GM12878 (cell line): ENCODE data around the gene PTGER4. TPM values are rescaled to one million over a fixed set of nuclear protein-coding genes. Genes with fewer than 3 reads are reported as not detected.

ENCODE experiments used
- ATAC-seq: fragments of 200-7000 bp; cut with Tn5 transposase; 3 replicates; pipeline ENCODE4 v1.9.1; 2020; ENCODE audit warnings: mild to moderate bottlenecking, moderate library complexity
- BruUV-seq: library from RNA; stranded (reverse); fragments of 400-500 nt; replicated peaks from 2 replicates; lab custom pipeline; 2021; lab: Mats Ljungman, UMichigan
- CTCF ChIA-PET: fragments of 300-600 bp; sonication (Branson Sonifier 250); formaldehyde crosslinking; extraction: SDS; loops from one replicate; lab custom pipeline; 2021; ENCODE audit warnings: inconsistent platforms; lab: Yijun Ruan, JAX
- POLR2A ChIA-PET: fragments of 350-600 bp; formaldehyde crosslinking; extraction: SDS; loops from one replicate; lab custom pipeline; 2021; ENCODE audit warnings: inconsistent platforms; lab: Charles Lee
- RAD21 ChIA-PET: fragments of 300-600 bp; sonication (Branson Sonifier 250); formaldehyde crosslinking; loops from one replicate; lab custom pipeline; 2023; ENCODE audit warnings: antibody characterized with exemption; ENCODE audit not compliant: unreplicated experiment; lab: Charles Lee
- SMC1A ChIA-PET: fragments of 300-600 bp; sonication (Branson Sonifier 250); formaldehyde crosslinking; loops from one replicate; lab custom pipeline; 2023; ENCODE audit not compliant: unreplicated experiment, uncharacterized antibody; lab: Charles Lee
- DNase-seq: peaks from one replicate; pipeline ENCODE4 v3.0.0-alpha.2; 2011; ENCODE audit warnings: low read depth, low spot score
- FAIRE-seq: peaks from 3 replicates; lab custom pipeline; 2011; peaks lifted over from hg19 to GRCh38; lab: Jason Lieb, UNC
- H2AFZ ChIP-seq: 2 replicates; pipeline ENCODE4 v1.6.0; 2011; ENCODE audit warnings: low read depth, low read length, control low read depth; ENCODE audit not compliant: control insufficient read depth
- H3K27ac ChIP-seq: 2 replicates; pipeline ENCODE4 v1.5.1; 2011; ENCODE audit warnings: control low read depth; ENCODE audit not compliant: control insufficient read depth, insufficient read depth
- H3K27me3 ChIP-seq, 2 experiments: replicated peaks in 1 of 2; 2 replicates each; pipeline versions ENCODE4 v1.6.0 to v1.6.1; 2011; ENCODE audit warnings: low read length in 1 of 2; ENCODE audit not compliant: control insufficient read depth in 2 of 2, insufficient read depth in 2 of 2
- H3K36me3 ChIP-seq, 2 experiments: 2 replicates each; pipeline ENCODE4 v1.5.1; 2011; ENCODE audit warnings: low read length in 1 of 2; ENCODE audit not compliant: control insufficient read depth in 2 of 2, insufficient read depth in 2 of 2
- H3K4me1 ChIP-seq: 2 replicates; pipeline ENCODE4 v1.6.1; 2011; ENCODE audit warnings: mild to moderate bottlenecking, low read length, moderate library complexity, mixed read lengths; ENCODE audit not compliant: control insufficient read depth, insufficient read depth
- H3K4me2 ChIP-seq: 2 replicates; pipeline ENCODE4 v1.6.0; 2011; ENCODE audit warnings: control low read depth; ENCODE audit not compliant: control insufficient read depth, insufficient read depth
- H3K4me3 ChIP-seq: fragments of 200-600 bp; sonication (generic); 2 replicates; pipeline ENCODE4 v1.5.1; 2016
- H3K79me2 ChIP-seq: 2 replicates; pipeline ENCODE4 v1.6.0; 2011; ENCODE audit warnings: low read length; ENCODE audit not compliant: control insufficient read depth, insufficient read depth
- H3K9ac ChIP-seq: 2 replicates; pipeline ENCODE4 v1.8.0; 2011; ENCODE audit warnings: low read length, control low read depth, mixed read lengths; ENCODE audit not compliant: control insufficient read depth, insufficient read depth
- H3K9me3 ChIP-seq: replicated peaks from 3 replicates; pipeline ENCODE4 v1.5.1; 2011; ENCODE audit warnings: mild to moderate bottlenecking, low read length; ENCODE audit not compliant: control insufficient read depth, insufficient read depth
- H4K20me1 ChIP-seq: 2 replicates; pipeline ENCODE4 v1.6.0; 2011; ENCODE audit not compliant: control insufficient read depth, insufficient read depth
- CBFB ChIP-seq: IDR thresholded peaks from 2 replicates; pipeline ENCODE4 v1.6.1; 2016; ENCODE audit warnings: antibody characterized with exemption, low read depth
- CBX5 ChIP-seq: sonication (generic); IDR thresholded peaks from 2 replicates; pipeline ENCODE4 v1.6.1; 2016; ENCODE audit warnings: low read depth, moderate library complexity, mild to moderate bottlenecking, inconsistent platforms
- FOS ChIP-seq: IDR thresholded peaks from 3 replicates; pipeline ENCODE4 v1.6.1; 2011; ENCODE audit warnings: borderline replicate concordance; ENCODE audit not compliant: insufficient read length; ENCODE audit errors: extremely low read depth
- HDGF ChIP-seq: fragments of 450-650 bp; IDR thresholded peaks from 2 replicates; pipeline ENCODE4 v1.6.1; 2016; ENCODE audit warnings: antibody characterized with exemption
- IKZF1 ChIP-seq: fragments of 450-650 bp; conservative IDR thresholded peaks from 2 replicates; pipeline ENCODE4 v1.6.1; 2017; ENCODE audit warnings: antibody characterized with exemption, mild to moderate bottlenecking
- MYC ChIP-seq: IDR thresholded peaks from 2 replicates; pipeline ENCODE4 v1.6.1; 2011; ENCODE audit warnings: mild to moderate bottlenecking, low read length, moderate library complexity, inconsistent platforms; ENCODE audit not compliant: insufficient read depth, insufficient replicate concordance, insufficient read length, severe bottlenecking
- NBN ChIP-seq: fragments of 450-650 bp; IDR thresholded peaks from 2 replicates; pipeline ENCODE4 v1.6.1; 2016
- REST ChIP-seq: IDR thresholded peaks from 2 replicates; pipeline ENCODE4 v1.6.1; 2012; ENCODE audit warnings: mild to moderate bottlenecking, low read depth, low read length
- ZBTB11 ChIP-seq: fragments of 450-650 bp; formaldehyde crosslinking; IDR thresholded peaks from 2 replicates; pipeline ENCODE4 v1.5.0; 2022; ENCODE audit warnings: mild to moderate bottlenecking, missing genetic modification characterization
- ZNF592 ChIP-seq: fragments of 450-650 bp; IDR thresholded peaks from 2 replicates; pipeline ENCODE4 v1.6.1; 2017; ENCODE audit warnings: mild to moderate bottlenecking, moderate library complexity
- ZNF622 ChIP-seq: fragments of 450-650 bp; IDR thresholded peaks from 2 replicates; pipeline ENCODE4 v1.6.1; 2017; ENCODE audit warnings: mild to moderate bottlenecking, inconsistent platforms
- WGBS: methylation state at CpG from one replicate; pipeline ENCODE4 v1.1.6; 2016; ENCODE audit warnings: low lambda C conversion rate; ENCODE audit not compliant: insufficient replicate concordance, insufficient coverage; ENCODE audit errors: missing lambda C conversion rate; 5-methylcytosine and 5-hydroxymethylcytosine counted together
- in situ Hi-C: fragments of 300-500 bp; cut with MboI; formaldehyde crosslinking; loops from 9 replicates; pipeline ENCODE4 v1.14.3; 2018; ENCODE audit warnings: mixed read lengths
- intact Hi-C: fragments of 100-400 bp; cut with micrococcal nuclease; formaldehyde crosslinking; loops from one replicate; pipeline ENCODE4 v1.14.2; 2022; ENCODE audit not compliant: unreplicated experiment
- polyA plus RNA-seq, 11 experiments: library from polyadenylated mRNA; depleted of rRNA in 4 of 11; unstranded in 6 of 11; stranded (reverse) in 5 of 11; fragments of >200 nt; fragmentation: Nextera tagmentation in 4 of 11; fragmentation: Illumina TruSeq in 1 of 11; extraction: Ambion mirVana in 4 of 11; extraction: Trizol in 1 of 11; gene quantifications; 1 replicate in 1 of 11; 2 replicates in 10 of 11; pipeline versions ENCODE4 v1.2.1 to v1.2.3, GENCODE V29; 2011 to 2016; ENCODE audit warnings: inconsistent platforms in 2 of 11, missing spikeins in 2 of 11, low read depth in 1 of 11
- total RNA-seq, 4 experiments: library from RNA; depleted of rRNA in 3 of 4; stranded (reverse); fragments of >200 nt in 3 of 4; fragmentation: Illumina TruSeq in 1 of 4; extraction: Trizol in 1 of 4; gene quantifications; 2 replicates each; pipeline versions ENCODE4 v1.2.1 to v1.2.3, GENCODE V29; 2013 to 2021

PTGER4 gene
- total and polyA plus RNA-seq, 10 of the 15 experiments (the other 5 are each of a cell fraction or from before 2014, with no cell fraction given): 0.15 to 3.7 (median 0.62) TPM

GRCh38 chr5:40679148-40679912 lies 385 bp upstream of the PTGER4 start:
- Histone ChIP-seq H3K4me1 (peaks cover 8% of the 10 kb centered on the region), H2AFZ (peak overlapping the region; percentile 64), H4K20me1 (peaks cover 3% of the 10 kb centered on the region; the same call in 1 of the 2 replicates), H3K4me3 (peak overlapping the region; percentile 77), H3K27ac (no peak overlapping the region), H3K36me3 (no peaks in the 10 kb centered on the region), H3K4me2 (peak overlapping the region; percentile 98), H3K9me3 (no peaks in the 10 kb centered on the region), H3K9ac (no peak overlapping the region), H3K27me3 (peaks cover 5 to 19% of the 10 kb centered on the region in 2 experiments; a peak in 3 of 4 replicates), H3K79me2 (no peaks in the 10 kb centered on the region; the same call in 1 of the 2 replicates)
- peak; percentile 34 for DNase-seq
- ChIA-PET CTCF (interaction anchor here (1.4 kb wide), 1 partner anchor 730 kb away, joined by 4 read pairs; no protein-coding TSS in a partner anchor), RAD21 (no interaction called here), POLR2A (no interaction called here), SMC1A (interaction anchor here (1.2 to 1.3 kb wide), 2 partner anchors 188 to 290 kb away, joined by 4 to 7 read pairs; no protein-coding TSS in a partner anchor)
- peak; percentile 87 for ATAC-seq
- WGBS: under 1% methylated on average over 43 of the region's 60 CpGs
- no TSS peak for BruUV-seq
- peak; percentile 49 for FAIRE-seq
- in situ Hi-C loops (loop anchor here (25.0 kb wide), 1 partner anchor 1092 kb away; no protein-coding TSS in a partner anchor), intact Hi-C loops (loop anchor here (2.0 kb wide), 1 partner anchor 189 kb away; no protein-coding TSS in a partner anchor)
- TF ChIP-seq HDGF: no peak
- no peak for TF ChIP-seq FOS
- no peak for TF ChIP-seq ZNF592
- no peak for TF ChIP-seq ZNF622
- TF ChIP-seq NBN: no peak; the same call in 1 of the 2 replicates
- TF ChIP-seq MYC: no peak
- TF ChIP-seq REST: no peak
- TF ChIP-seq CBFB: no peak
- no peak for TF ChIP-seq ZBTB11 (CRISPR knock-in tag)
- no peak for TF ChIP-seq CBX5
- peak; percentile 89 for TF ChIP-seq IKZF1
